OCI-LY1 (cell line): ENCODE results near the gene SEL1L2.

Experiments used
- H2AFZ ChIP-seq: fragments of 200-600 bp; sonication (generic), shearing (Covaris generic); 2 replicates; pipeline ENCODE4 v1.6.0; 2014; ENCODE audit warnings: antibody characterized with exemption, mild to moderate bottlenecking, low read length
- H3F3A ChIP-seq: fragments of 200-600 bp; sonication (generic), shearing (Covaris generic); 2 replicates; pipeline ENCODE4 v1.6.0; 2014; ENCODE audit warnings: mild to moderate bottlenecking, antibody characterized with exemption, low read length, moderate library complexity; ENCODE audit not compliant: insufficient read depth
- H3K27ac ChIP-seq: fragments of 200-600 bp; sonication (generic); 2 replicates; pipeline ENCODE4 v1.5.1; 2014; ENCODE audit warnings: low read length, mixed run types, mild to moderate bottlenecking, low read depth; ENCODE audit not compliant: poor library complexity, severe bottlenecking
- H3K27me3 ChIP-seq: fragments of 200-600 bp; sonication (generic); 2 replicates; pipeline ENCODE4 v1.6.0; 2014; ENCODE audit warnings: antibody characterized with exemption, mild to moderate bottlenecking, low read length, moderate library complexity; ENCODE audit not compliant: insufficient read depth
- H3K36me3 ChIP-seq: fragments of 200-600 bp; sonication (generic); 2 replicates; pipeline ENCODE4 v1.6.1; 2014; ENCODE audit warnings: mild to moderate bottlenecking, antibody characterized with exemption, low read length, moderate library complexity, mixed read lengths; ENCODE audit not compliant: insufficient read depth
- H3K4me1 ChIP-seq: fragments of 200-600 bp; sonication (generic); 2 replicates; pipeline ENCODE4 v1.5.1; 2014; ENCODE audit warnings: mild to moderate bottlenecking, low read length, moderate library complexity; ENCODE audit not compliant: insufficient read depth, severe bottlenecking
- H3K4me2 ChIP-seq: fragments of 200-600 bp; sonication (generic), shearing (Covaris generic); 2 replicates; pipeline ENCODE4 v1.6.1; 2014; ENCODE audit warnings: low read length
- H3K4me3 ChIP-seq: fragments of 200-600 bp; sonication (generic); 2 replicates; pipeline ENCODE4 v1.5.1; 2014; ENCODE audit warnings: low read length, low read depth, mild to moderate bottlenecking, mixed read lengths; ENCODE audit not compliant: poor library complexity, severe bottlenecking
- H3K79me2 ChIP-seq: fragments of 200-600 bp; shearing (Covaris generic); 2 replicates; pipeline ENCODE4 v1.6.1; 2016; ENCODE audit warnings: mixed run types, low read length, mixed read lengths; ENCODE audit not compliant: insufficient read depth
- H3K9ac ChIP-seq: fragments of 200-600 bp; sonication (generic), shearing (Covaris generic); 2 replicates; pipeline ENCODE4 v1.6.1; 2014; ENCODE audit warnings: mild to moderate bottlenecking, low read length, mixed read lengths
- H3K9me2 ChIP-seq: fragments of 200-600 bp; sonication (generic), shearing (Covaris generic); 2 replicates; pipeline ENCODE4 v1.6.1; 2014; ENCODE audit warnings: low read depth, mild to moderate bottlenecking, low read length, mixed read lengths
- H3K9me3 ChIP-seq: fragments of 200-600 bp; shearing (Covaris generic); 2 replicates; pipeline ENCODE4 v1.6.1; 2014; ENCODE audit warnings: low read length, mixed read lengths
- H4K20me1 ChIP-seq: fragments of 200-600 bp; sonication (generic), shearing (Covaris generic); 2 replicates; pipeline ENCODE4 v1.6.0; 2016; ENCODE audit warnings: mild to moderate bottlenecking, low read length; ENCODE audit not compliant: insufficient read depth
- EZH2 ChIP-seq: fragments of 200-600 bp; sonication (generic), shearing (Covaris generic); IDR thresholded peaks from 2 replicates; pipeline ENCODE4 v1.8.0; 2017; ENCODE audit warnings: borderline replicate concordance, mixed run types, mild to moderate bottlenecking, antibody characterized with exemption, low read length, moderate library complexity, mixed read lengths
- TF ChIP-seq, protein P1 (sequence below): fragments of 200-600 bp; sonication (generic), shearing (Covaris generic); IDR thresholded peaks from 2 replicates; pipeline ENCODE4 v1.5.1; 2017; ENCODE audit warnings: mild to moderate bottlenecking, antibody characterized with exemption, low read length, moderate library complexity, mixed read lengths

SEL1L2 gene

DNA sequence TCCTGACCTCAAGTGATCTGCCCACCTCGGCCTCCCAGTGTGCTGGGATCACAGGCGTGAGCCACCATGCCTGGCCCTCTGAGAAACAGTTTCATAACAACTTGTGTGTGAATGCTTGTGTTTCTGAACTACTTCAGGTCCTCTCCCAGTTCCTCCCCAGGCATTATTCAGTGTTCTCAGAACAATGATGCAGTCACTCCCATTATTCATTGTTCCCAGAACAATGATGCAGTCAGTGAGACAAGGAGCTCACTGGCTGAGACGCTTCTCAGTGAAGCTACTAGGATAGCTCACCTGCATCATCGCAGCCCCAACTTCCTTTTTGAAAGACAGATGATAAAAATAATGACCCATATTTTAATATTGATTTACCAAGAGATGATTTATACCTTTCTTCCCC, 134.1 kb downstream of the SEL1L2 start:
- H3K27me3 ChIP-seq = no peaks in the 10 kb centered on the region

DNA sequence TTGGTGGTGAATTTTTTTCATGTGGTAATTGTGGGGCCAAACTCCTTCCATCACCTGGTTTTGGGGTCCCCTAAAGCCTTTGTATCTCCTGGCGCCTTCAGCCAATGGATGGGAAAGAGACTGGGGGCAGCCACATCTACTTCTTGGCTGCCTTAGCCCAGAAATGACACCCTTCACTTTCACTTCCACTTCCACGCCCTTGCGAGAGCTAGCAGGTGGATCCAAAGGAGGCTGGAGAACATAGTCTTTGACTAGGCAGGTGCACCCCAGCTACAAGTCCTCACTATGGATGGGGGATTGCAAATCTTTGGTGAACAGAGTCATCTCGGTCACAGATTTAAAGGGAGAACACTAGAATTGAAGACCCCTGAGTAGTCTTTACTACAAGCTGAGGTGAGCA, 134.8 kb downstream of the SEL1L2 start:
- H3K4me1 ChIP-seq = no peaks in the 10 kb centered on the region
- H2AFZ ChIP-seq = no peak overlapping the region
- no peak overlapping the region for H3K4me3 ChIP-seq
- H3K36me3 ChIP-seq = no peaks in the 10 kb centered on the region
- H3K79me2 ChIP-seq = no peaks in the 10 kb centered on the region
- no peak overlapping the region for H3K4me2 ChIP-seq
- H3K27ac ChIP-seq = no peak overlapping the region
- TF ChIP-seq EZH2 = no peak
- no peaks in the 10 kb centered on the region for H3K27me3 ChIP-seq
- H3K9me3 ChIP-seq = no peaks in the 10 kb centered on the region
- no peaks in the 10 kb centered on the region for H3F3A ChIP-seq
- no peak overlapping the region for H3K9ac ChIP-seq
- no peaks in the 10 kb centered on the region for H3K9me2 ChIP-seq
- H4K20me1 ChIP-seq = no peaks in the 10 kb centered on the region

More for the DNA sequence above, 134.1 kb downstream of the SEL1L2 start:
- H3F3A ChIP-seq = no peaks in the 10 kb centered on the region
- no peaks in the 10 kb centered on the region for H3K36me3 ChIP-seq
- H2AFZ ChIP-seq = no peak overlapping the region
- H3K4me3 ChIP-seq = no peak overlapping the region
- H3K4me1 ChIP-seq = no peaks in the 10 kb centered on the region
- H3K4me2 ChIP-seq = no peak overlapping the region
- H3K9me3 ChIP-seq = no peaks in the 10 kb centered on the region
- H3K27ac ChIP-seq = no peak overlapping the region
- H4K20me1 ChIP-seq = no peaks in the 10 kb centered on the region
- TF ChIP-seq, protein P1, sequence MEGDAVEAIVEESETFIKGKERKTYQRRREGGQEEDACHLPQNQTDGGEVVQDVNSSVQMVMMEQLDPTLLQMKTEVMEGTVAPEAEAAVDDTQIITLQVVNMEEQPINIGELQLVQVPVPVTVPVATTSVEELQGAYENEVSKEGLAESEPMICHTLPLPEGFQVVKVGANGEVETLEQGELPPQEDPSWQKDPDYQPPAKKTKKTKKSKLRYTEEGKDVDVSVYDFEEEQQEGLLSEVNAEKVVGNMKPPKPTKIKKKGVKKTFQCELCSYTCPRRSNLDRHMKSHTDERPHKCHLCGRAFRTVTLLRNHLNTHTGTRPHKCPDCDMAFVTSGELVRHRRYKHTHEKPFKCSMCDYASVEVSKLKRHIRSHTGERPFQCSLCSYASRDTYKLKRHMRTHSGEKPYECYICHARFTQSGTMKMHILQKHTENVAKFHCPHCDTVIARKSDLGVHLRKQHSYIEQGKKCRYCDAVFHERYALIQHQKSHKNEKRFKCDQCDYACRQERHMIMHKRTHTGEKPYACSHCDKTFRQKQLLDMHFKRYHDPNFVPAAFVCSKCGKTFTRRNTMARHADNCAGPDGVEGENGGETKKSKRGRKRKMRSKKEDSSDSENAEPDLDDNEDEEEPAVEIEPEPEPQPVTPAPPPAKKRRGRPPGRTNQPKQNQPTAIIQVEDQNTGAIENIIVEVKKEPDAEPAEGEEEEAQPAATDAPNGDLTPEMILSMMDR = no peak
- no peak for TF ChIP-seq EZH2
- no peaks in the 10 kb centered on the region for H3K9me2 ChIP-seq
- H3K79me2 ChIP-seq = no peaks in the 10 kb centered on the region
- H3K9ac ChIP-seq = no peak overlapping the region

DNA sequence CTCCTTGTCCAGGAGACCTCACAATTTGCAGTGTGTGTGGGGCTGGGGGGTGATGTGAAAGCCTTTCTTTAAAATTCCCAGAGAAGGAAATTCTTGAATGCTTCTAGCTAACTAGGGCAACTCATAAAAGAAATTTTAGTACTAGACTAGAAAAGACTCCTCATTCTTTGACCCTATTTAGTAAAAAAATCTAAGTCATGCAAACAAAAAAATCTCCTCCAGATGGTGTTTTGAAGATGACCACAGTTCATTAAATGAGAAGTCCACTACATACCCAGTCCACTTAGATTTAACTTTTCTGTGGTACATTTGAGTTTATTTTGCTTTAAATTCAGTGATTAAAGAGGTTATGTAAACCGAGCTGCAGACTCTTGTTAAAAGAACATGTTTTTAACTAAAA, 138.1 kb downstream of the SEL1L2 start:
- Histone ChIP-seq H3K9ac (no peak overlapping the region), H3K27ac (no peak overlapping the region), H3K36me3 (no peaks in the 10 kb centered on the region)

DNA sequence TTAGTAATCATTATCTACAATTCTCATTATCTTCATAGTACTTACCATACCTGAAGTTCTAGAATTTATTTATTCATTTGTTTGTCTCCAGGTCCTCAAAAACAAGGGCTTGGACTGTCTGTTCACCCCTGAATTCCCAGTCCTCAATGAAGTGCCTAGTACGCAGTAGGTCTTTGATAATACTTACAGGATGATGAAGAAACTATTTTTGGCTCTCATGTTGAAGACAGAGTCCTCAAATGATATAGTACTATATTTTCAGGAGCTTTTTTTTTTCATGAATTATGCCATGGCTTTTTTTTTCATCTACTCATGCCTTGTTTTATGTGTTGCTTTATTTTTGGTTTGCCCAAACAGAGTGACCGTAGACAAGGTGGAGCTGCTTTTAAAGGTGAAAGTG, 139.1 kb downstream of the SEL1L2 start:
- no peak overlapping the region for H3K9ac ChIP-seq

More for the DNA sequence above, 138.1 kb downstream of the SEL1L2 start:
- Histone ChIP-seq H3K9me2 (no peaks in the 10 kb centered on the region), H2AFZ (no peak overlapping the region), H3K4me3 (no peak overlapping the region), H4K20me1 (no peaks in the 10 kb centered on the region), H3K79me2 (no peaks in the 10 kb centered on the region), H3K27me3 (no peaks in the 10 kb centered on the region), H3F3A (no peaks in the 10 kb centered on the region), H3K4me1 (no peaks in the 10 kb centered on the region), H3K4me2 (no peak overlapping the region), H3K9me3 (no peaks in the 10 kb centered on the region)
- no peak for TF ChIP-seq EZH2
- TF ChIP-seq, protein P1 = no peak

More for the DNA sequence above, 139.1 kb downstream of the SEL1L2 start:
- Histone ChIP-seq H3K4me1 (no peaks in the 10 kb centered on the region), H4K20me1 (no peaks in the 10 kb centered on the region), H3K4me2 (no peak overlapping the region), H3K36me3 (no peaks in the 10 kb centered on the region), H2AFZ (no peak overlapping the region), H3K27ac (no peak overlapping the region), H3K9me2 (no peaks in the 10 kb centered on the region), H3K79me2 (no peaks in the 10 kb centered on the region), H3K9me3 (no peaks in the 10 kb centered on the region), H3K27me3 (no peaks in the 10 kb centered on the region), H3K4me3 (no peak overlapping the region), H3F3A (no peaks in the 10 kb centered on the region)
- TF ChIP-seq, protein P1 = no peak
- TF ChIP-seq EZH2 = no peak
